Neuronal stem cell (in vitro differentiated cells): ENCODE data around the gene PAK4.
A peak's percentile ranks its signal among the peaks of the same experiment; 100 is the strongest.

Source experiments
- DNase-seq: peaks from one replicate; pipeline ENCODE4 v3.0.0-alpha.2; 2013; ENCODE audit warnings: low spot score
- H2AFZ ChIP-seq: one replicate; pipeline ENCODE4 v1.6.1; 2013; ENCODE audit warnings: mild to moderate bottlenecking, low read length, inconsistent platforms
- H2AK5ac ChIP-seq: 2 replicates; pipeline ENCODE4 v1.6.1; 2013; ENCODE audit warnings: low read depth, mild to moderate bottlenecking, inconsistent platforms, low read length, moderate library complexity, mixed read lengths
- H2BK120ac ChIP-seq: 2 replicates; pipeline ENCODE4 v1.6.1; 2013; ENCODE audit warnings: low read depth, mild to moderate bottlenecking, inconsistent platforms, low read length, moderate library complexity, mixed read lengths
- H2BK12ac ChIP-seq: one replicate; pipeline ENCODE4 v1.6.1; 2013; ENCODE audit warnings: low read length, inconsistent platforms
- H2BK15ac ChIP-seq: 2 replicates; pipeline ENCODE4 v1.6.1; 2013; ENCODE audit warnings: mild to moderate bottlenecking, low read length, inconsistent platforms, mixed read lengths
- H2BK5ac ChIP-seq: one replicate; pipeline ENCODE4 v1.6.1; 2013; ENCODE audit warnings: inconsistent platforms, mild to moderate bottlenecking, low read length, moderate library complexity
- H3K14ac ChIP-seq: one replicate; pipeline ENCODE4 v1.6.1; 2013; ENCODE audit warnings: low read length, inconsistent platforms
- H3K18ac ChIP-seq: 2 replicates; pipeline ENCODE4 v1.6.1; 2013; ENCODE audit warnings: low read length, inconsistent platforms
- H3K23ac ChIP-seq: 2 replicates; pipeline ENCODE4 v1.6.1; 2013; ENCODE audit warnings: low read depth, mild to moderate bottlenecking, mixed read lengths, low read length, inconsistent platforms; ENCODE audit not compliant: poor library complexity
- H3K27ac ChIP-seq: replicated peaks from 3 replicates; pipeline ENCODE4 v1.5.1; 2013; ENCODE audit warnings: low read length, inconsistent platforms
- H3K27me3 ChIP-seq, 3 experiments: 2 replicates each; pipeline ENCODE4 v1.6.1; 2013; ENCODE audit warnings: low read length in 3 of 3, mild to moderate bottlenecking in 2 of 3, inconsistent platforms in 1 of 3, low read depth in 1 of 3, mixed read lengths in 1 of 3, moderate library complexity in 1 of 3; ENCODE audit not compliant: control insufficient read depth in 3 of 3, insufficient read depth in 3 of 3
- H3K36me3 ChIP-seq, 2 donors: replicated peaks in 1 of 2; 2 replicates each; pipeline ENCODE4 v1.6.1; 2013; ENCODE audit warnings: low read length in 2 of 2; ENCODE audit not compliant: control insufficient read depth in 2 of 2, insufficient read depth in 2 of 2
- H3K4ac ChIP-seq: 2 replicates; pipeline ENCODE4 v1.6.1; 2013; ENCODE audit warnings: inconsistent platforms, mild to moderate bottlenecking, low read length, moderate library complexity
- H3K4me1 ChIP-seq, 2 donors: 1 replicate in 1 of 2; 2 replicates in 1 of 2; pipeline ENCODE4 v1.6.1; 2013; ENCODE audit warnings: low read length in 2 of 2, low read depth in 1 of 2; ENCODE audit not compliant: control insufficient read depth in 2 of 2, insufficient read depth in 1 of 2
- H3K4me2 ChIP-seq: one replicate; pipeline ENCODE4 v1.6.1; 2013; ENCODE audit warnings: mild to moderate bottlenecking, low read length, inconsistent platforms; ENCODE audit not compliant: insufficient read depth, poor library complexity, severe bottlenecking
- H3K4me3 ChIP-seq, 2 donors: 2 replicates each; pipeline ENCODE4 v1.5.1; 2013; ENCODE audit warnings: low read length in 2 of 2, mild to moderate bottlenecking in 2 of 2, inconsistent platforms in 1 of 2, moderate library complexity in 1 of 2
- H3K79me1 ChIP-seq: one replicate; pipeline ENCODE4 v1.6.1; 2013; ENCODE audit warnings: low read depth, mild to moderate bottlenecking, inconsistent platforms, low read length, moderate library complexity
- H3K9ac ChIP-seq: one replicate; pipeline ENCODE4 v1.6.1; 2013; ENCODE audit warnings: mild to moderate bottlenecking, low read depth, low read length, inconsistent platforms; ENCODE audit not compliant: poor library complexity
- H3K9me3 ChIP-seq, 2 donors: replicated peaks in 1 of 2; 2 replicates each; pipeline versions ENCODE3 to v1.6.1; 2013; ENCODE audit warnings: low read length in 2 of 2, mild to moderate bottlenecking in 2 of 2, inconsistent platforms in 1 of 2, low read depth in 1 of 2, mixed read lengths in 1 of 2, moderate library complexity in 1 of 2; ENCODE audit not compliant: control insufficient read depth in 2 of 2, insufficient read depth in 1 of 2
- H4K8ac ChIP-seq: one replicate; pipeline ENCODE4 v1.6.1; 2013; ENCODE audit warnings: low read depth, mild to moderate bottlenecking, inconsistent platforms, low read length, moderate library complexity
- H4K91ac ChIP-seq: one replicate; pipeline ENCODE4 v1.6.1; 2013; ENCODE audit warnings: low read length, low read depth, mild to moderate bottlenecking, inconsistent platforms; ENCODE audit not compliant: poor library complexity
- WGBS, 2 donors: extraction: QIAGEN DNeasy Blood & Tissue Kit; methylation state at CpG; one replicate each; pipeline ENCODE4 v1.1.7; 2013; ENCODE audit warnings: missing lambda C conversion rate in 2 of 2, mixed read lengths in 1 of 2; ENCODE audit not compliant: insufficient read length in 2 of 2, insufficient replicate concordance in 1 of 2; ENCODE audit errors: extremely low coverage in 2 of 2; 5-methylcytosine and 5-hydroxymethylcytosine counted together

The PAK4 gene

GRCh38 chr19:39200803-39201115 is 75.2 kb downstream of the PAK4 start:
- Histone ChIP-seq H3K27ac (no peak overlapping the region), H3K79me1 (peaks cover 1% of the 10 kb centered on the region), H3K4ac (no peak overlapping the region), H2BK12ac (no peak overlapping the region), H3K4me2 (no peak overlapping the region), H3K9me3 (no peaks in the 10 kb centered on the region), H2AFZ (no peak overlapping the region), H4K8ac (no peak overlapping the region), H3K36me3 (no peaks in the 10 kb centered on the region), H2BK15ac (no peak overlapping the region), H3K27me3 (peaks cover 3 to 41% (median 27%) of the 10 kb centered on the region in 3 experiments), H4K91ac (no peak overlapping the region), H3K18ac (no peak overlapping the region), H2AK5ac (no peak overlapping the region), H2BK120ac (no peak overlapping the region), H3K4me1 (peaks cover 6 to 9% of the 10 kb centered on the region in 2 donors), H3K9ac (no peak overlapping the region), H3K4me3 (no peak overlapping the region), H3K14ac (no peak overlapping the region), H2BK5ac (no peak overlapping the region), H3K23ac (no peak overlapping the region)
- WGBS, 2 donors, result no CpG with 5 or more reads among the region's 3 CpGs
- no peak for DNase-seq

GRCh38 chr19:39202998-39203355 is 77.4 kb downstream of the PAK4 start:
- Histone ChIP-seq H2BK12ac (no peak overlapping the region), H3K14ac (no peak overlapping the region), H3K9me3 (no peaks in the 10 kb centered on the region), H3K79me1 (peaks cover 1% of the 10 kb centered on the region), H2BK15ac (no peak overlapping the region), H3K27me3 (peaks cover 0 to 19% (median 8%) of the 10 kb centered on the region in 3 experiments), H3K4me3 (no peak overlapping the region), H3K4me2 (no peak overlapping the region), H4K91ac (no peak overlapping the region), H3K4ac (no peak overlapping the region), H2AK5ac (no peak overlapping the region), H3K36me3 (no peaks in the 10 kb centered on the region), H2BK120ac (no peak overlapping the region), H3K27ac (no peak overlapping the region), H3K18ac (no peak overlapping the region), H4K8ac (no peak overlapping the region), H2AFZ (no peak overlapping the region), H2BK5ac (no peak overlapping the region), H3K23ac (no peak overlapping the region), H3K9ac (no peak overlapping the region), H3K4me1 (peaks cover 3 to 6% of the 10 kb centered on the region in 2 donors)
- DNase-seq, result no peak
- no CpG with 5 or more reads among the region's 1 CpG for WGBS, 2 donors

- Histone ChIP-seq H4K8ac (no peak within 1 kb of the TSS), H3K4me1 (peaks cover 3 to 6% of the 10 kb centered on the region in 2 donors), H3K14ac (peak within 1 kb of the TSS; percentile 94), H3K79me1 (peaks cover 3% of the 10 kb centered on the region), H3K4me2 (no peak within 1 kb of the TSS), H3K4ac (no peak within 1 kb of the TSS), H3K36me3 (no peaks in the 10 kb centered on the region), H4K91ac (no peak within 1 kb of the TSS), H2AK5ac (peak within 1 kb of the TSS; percentile 14), H2BK5ac (no peak within 1 kb of the TSS), H2BK12ac (no peak within 1 kb of the TSS), H3K9me3 (no peaks in the 10 kb centered on the region), H3K27ac (no peak within 1 kb of the TSS), H3K4me3 (peak within 1 kb of the TSS in 1 of 2 donors; percentile 43), H2AFZ (no peak within 1 kb of the TSS), H3K18ac (no peak within 1 kb of the TSS), H3K9ac (peak within 1 kb of the TSS; percentile 30), H3K27me3 (peaks cover 0 to 12% (median 4%) of the 10 kb centered on the region in 3 experiments), H2BK15ac (peak within 1 kb of the TSS; percentile 60), H2BK120ac (no peak within 1 kb of the TSS), H3K23ac (peak within 1 kb of the TSS; percentile 81)
- no peak for DNase-seq
- no CpG with 5 or more reads among the region's 57 CpGs for WGBS, 2 donors
These were observed 78.1 kb downstream of the PAK4 start, which contains the start of gene SYCN for GRCh38 chr19:39203372-39204341. Gene SYCN, minus strand, starts transcription at chr19:39204263. Its CDS starts 9 bp downstream, at chr19:39204254.

- Histone ChIP-seq H2AFZ (no peak overlapping the region), H2AK5ac (no peak overlapping the region), H3K4me3 (no peak overlapping the region), H3K4ac (no peak overlapping the region), H2BK5ac (no peak overlapping the region), H3K27ac (no peak overlapping the region), H2BK12ac (no peak overlapping the region), H4K91ac (no peak overlapping the region), H3K79me1 (peaks cover 2% of the 10 kb centered on the region), H3K14ac (no peak overlapping the region), H2BK15ac (no peak overlapping the region), H3K18ac (no peak overlapping the region), H3K27me3 (peaks cover 0 to 6% (median 2%) of the 10 kb centered on the region in 3 experiments), H3K36me3 (no peaks in the 10 kb centered on the region), H3K9me3 (no peaks in the 10 kb centered on the region), H3K4me2 (no peak overlapping the region), H2BK120ac (no peak overlapping the region), H3K4me1 (no peaks in the 10 kb centered on the region), H3K23ac (no peak overlapping the region), H3K9ac (no peak overlapping the region), H4K8ac (no peak overlapping the region)
- no peak for DNase-seq
- no CpG with 5 or more reads among the region's 3 CpGs for WGBS, 2 donors
These were observed 79.8 kb downstream of the PAK4 start for GRCh38 chr19:39205449-39205764.
